ENCODE results near the gene SLC23A3.

Gene SLC23A3

GRCh38 chr2:219112651-219113338, 57.0 kb downstream of the SLC23A3 start:
- in situ Hi-C loops (cut with MboI; ENCODE audit: low sequenced_read_pairs), result no loop called here
- no peak for DNase-seq (ENCODE audit: low spot score in 2 of 2)
- Histone ChIP-seq H3K4me3 (no peak overlapping the region), H3K9me3 (no peaks in the 10 kb centered on the region), H3K36me3 (replicated peaks) (no peaks in the 10 kb centered on the region), H3K4me1 (no peaks in the 10 kb centered on the region), H3K27me3 (ENCODE audit: low read depth) (no peaks in the 10 kb centered on the region)

- DNase-seq (ENCODE audit: low spot score in 2 of 2), result no peak
- H3K4me3 ChIP-seq, result no peak overlapping the region
- in situ Hi-C loops (cut with MboI; ENCODE audit: low sequenced_read_pairs), result no loop called here
- H3K36me3 ChIP-seq (replicated peaks), result no peaks in the 10 kb centered on the region
- H3K4me1 ChIP-seq, result no peaks in the 10 kb centered on the region
- H3K9me3 ChIP-seq, result no peaks in the 10 kb centered on the region
- no peaks in the 10 kb centered on the region for H3K27me3 ChIP-seq (ENCODE audit: low read depth)
Measured at GRCh38 chr2:219112062-219112406, 57.8 kb downstream of the SLC23A3 start.

Measured in HAP-1 (cell line).